H1 (cell line): Measurements from ENCODE around the gene NACA. TPM values are rescaled to one million over a fixed set of nuclear protein-coding genes. Genes with fewer than 3 reads are reported as not detected.

ENCODE experiments used
- CTCF ChIA-PET: fragments of 300-600 bp; sonication (Branson Sonifier 250); formaldehyde crosslinking; loops from one replicate; lab custom pipeline; 2021; ENCODE audit not compliant: partially characterized antibody; lab: Charles Lee
- POLR2A ChIA-PET: fragments of 300-600 bp; sonication (Branson Sonifier 250); formaldehyde crosslinking; loops from one replicate; lab custom pipeline; 2021; ENCODE audit warnings: inconsistent platforms; ENCODE audit not compliant: partially characterized antibody; lab: Charles Lee
- DNase-seq, 2 experiments: peaks; one replicate each; pipeline versions ENCODE4 v3.0.0 to v3.0.0-alpha.2; 2010 to 2022; ENCODE audit warnings: low spot score in 2 of 2, low read depth in 1 of 2, mixed read lengths in 1 of 2
- FAIRE-seq: peaks from 2 replicates; lab custom pipeline; 2011; peaks lifted over from hg19 to GRCh38; lab: Jason Lieb, UNC
- H2AFZ ChIP-seq: 2 replicates; pipeline ENCODE4 v1.8.1; 2012; ENCODE audit warnings: low read length, inconsistent platforms
- H2AK5ac ChIP-seq: 2 replicates; pipeline ENCODE4 v1.6.1; 2013; ENCODE audit warnings: low read depth, low read length
- H2BK120ac ChIP-seq: replicated peaks from 2 replicates; pipeline ENCODE3; 2013; ENCODE audit warnings: low read depth, low read length, inconsistent platforms
- H2BK12ac ChIP-seq: 2 replicates; pipeline ENCODE4 v1.6.1; 2013; ENCODE audit warnings: low read depth, low read length
- H2BK15ac ChIP-seq: 2 replicates; pipeline ENCODE4 v1.6.1; 2013; ENCODE audit warnings: low read length
- H2BK20ac ChIP-seq: 2 replicates; pipeline ENCODE4 v1.6.1; 2013; ENCODE audit warnings: low read length
- H2BK5ac ChIP-seq: 2 replicates; pipeline ENCODE4 v1.6.1; 2013; ENCODE audit warnings: low read depth, low read length
- H3K14ac ChIP-seq: 2 replicates; pipeline ENCODE4 v1.6.1; 2013; ENCODE audit warnings: inconsistent platforms; ENCODE audit not compliant: insufficient read length
- H3K18ac ChIP-seq: 2 replicates; pipeline ENCODE4 v1.6.1; 2013; ENCODE audit warnings: low read length; ENCODE audit errors: extremely low read depth
- H3K23ac ChIP-seq: 2 replicates; pipeline ENCODE4 v1.6.1; 2013; ENCODE audit warnings: inconsistent platforms; ENCODE audit not compliant: insufficient read length
- H3K23me2 ChIP-seq: 2 replicates; pipeline ENCODE4 v1.6.1; 2013; ENCODE audit warnings: low read depth, low read length
- H3K27ac ChIP-seq: 2 replicates; pipeline ENCODE4 v1.6.1; 2011; ENCODE audit warnings: low read depth, low read length, inconsistent platforms
- H3K27me3 ChIP-seq, 4 experiments: replicated peaks in 1 of 4; 1 replicate in 1 of 4; 2 replicates in 3 of 4; pipeline versions ENCODE4 v1.6.1 to v1.8.1; 2011 to 2013; ENCODE audit warnings: low read length in 3 of 4, mild to moderate bottlenecking in 3 of 4, inconsistent platforms in 2 of 4, mixed read lengths in 2 of 4, moderate library complexity in 1 of 4; ENCODE audit not compliant: control insufficient read depth in 3 of 4, insufficient read depth in 3 of 4; ENCODE audit errors: extremely low read depth in 1 of 4
- H3K36me3 ChIP-seq, 4 experiments: 2 replicates each; pipeline versions ENCODE4 v1.6.1 to v1.8.1; 2011 to 2013; ENCODE audit warnings: mild to moderate bottlenecking in 4 of 4, low read length in 3 of 4, moderate library complexity in 2 of 4, control low read depth in 1 of 4, inconsistent platforms in 1 of 4; ENCODE audit not compliant: insufficient read depth in 4 of 4, control insufficient read depth in 2 of 4
- H3K4ac ChIP-seq: replicated peaks from 2 replicates; pipeline ENCODE3; 2013; ENCODE audit warnings: low read length, low read depth, mixed read lengths, inconsistent platforms; ENCODE audit not compliant: insufficient read length
- H3K4me1 ChIP-seq, 4 experiments: replicated peaks in 1 of 4; 1 replicate in 1 of 4; 2 replicates in 3 of 4; pipeline versions ENCODE4 v1.6.1 to v1.8.1; 2011 to 2013; ENCODE audit warnings: low read length in 3 of 4, inconsistent platforms in 2 of 4, mixed read lengths in 1 of 4; ENCODE audit not compliant: insufficient read depth in 4 of 4, control insufficient read depth in 3 of 4
- H3K4me2 ChIP-seq, 2 experiments: 2 replicates each; pipeline versions ENCODE4 v1.6.1 to v1.8.1; 2011 to 2013; ENCODE audit warnings: low read depth in 2 of 2, low read length in 2 of 2, control low read depth in 1 of 2, inconsistent platforms in 1 of 2, mild to moderate bottlenecking in 1 of 2; ENCODE audit not compliant: insufficient read depth in 1 of 2
- H3K4me3 ChIP-seq, 4 experiments: fragments of 200-600, 300-600 bp in 1 of 4; sonication (generic), shearing (Covaris generic), sonication (Bioruptor Twin) in 1 of 4; 2 replicates each; pipeline versions ENCODE4 v1.5.1 to v1.8.1; 2011 to 2016; ENCODE audit warnings: low read length in 4 of 4, low read depth in 3 of 4, control low read depth in 2 of 4, inconsistent platforms in 2 of 4, mild to moderate bottlenecking in 2 of 4, mixed read lengths in 1 of 4, moderate library complexity in 1 of 4; ENCODE audit not compliant: insufficient read depth in 2 of 4; ENCODE audit errors: extremely low read depth in 1 of 4
- H3K56ac ChIP-seq: replicated peaks from 2 replicates; pipeline ENCODE3; 2013; ENCODE audit warnings: low read depth, mild to moderate bottlenecking, mixed read lengths, low read length, inconsistent platforms; ENCODE audit not compliant: insufficient read length
- H3K79me1 ChIP-seq: 2 replicates; pipeline ENCODE4 v1.6.1; 2013; ENCODE audit warnings: low read depth, low read length, control low read depth
- H3K79me2 ChIP-seq, 2 experiments: 2 replicates each; pipeline versions ENCODE4 v1.6.1 to v1.8.1; 2012 to 2013; ENCODE audit warnings: low read length in 2 of 2, mild to moderate bottlenecking in 2 of 2, inconsistent platforms in 1 of 2; ENCODE audit not compliant: insufficient read depth in 2 of 2, control insufficient read depth in 1 of 2
- H3K9ac ChIP-seq, 4 experiments: replicated peaks in 1 of 4; 1 replicate in 1 of 4; 2 replicates in 3 of 4; pipeline versions ENCODE4 v1.6.1 to v1.8.1; 2011 to 2013; ENCODE audit warnings: low read depth in 3 of 4, low read length in 3 of 4, control low read depth in 2 of 4, mild to moderate bottlenecking in 2 of 4, moderate library complexity in 2 of 4, inconsistent platforms in 1 of 4; ENCODE audit errors: extremely low read depth in 1 of 4
- H3K9me3 ChIP-seq, 2 experiments: 2 replicates each; pipeline versions ENCODE4 v1.6.1 to v1.8.1; 2012 to 2013; ENCODE audit warnings: mild to moderate bottlenecking in 2 of 2, moderate library complexity in 2 of 2, control low read depth in 1 of 2, inconsistent platforms in 1 of 2, low read depth in 1 of 2, low read length in 1 of 2, mixed read lengths in 1 of 2; ENCODE audit not compliant: insufficient read depth in 2 of 2
- H4K20me1 ChIP-seq, 2 experiments: replicated peaks in 1 of 2; 2 replicates each; pipeline versions ENCODE3 to v1.8.1; 2011 to 2013; ENCODE audit warnings: inconsistent platforms in 2 of 2, low read length in 2 of 2, mild to moderate bottlenecking in 1 of 2; ENCODE audit not compliant: insufficient read depth in 2 of 2, control insufficient read depth in 1 of 2
- H4K5ac ChIP-seq: 2 replicates; pipeline ENCODE4 v1.6.1; 2013; ENCODE audit warnings: low read length, low read depth, mixed read lengths, inconsistent platforms; ENCODE audit not compliant: insufficient read length
- H4K8ac ChIP-seq: 2 replicates; pipeline ENCODE4 v1.8.0; 2013; ENCODE audit warnings: mild to moderate bottlenecking, moderate library complexity, low read length, inconsistent platforms; ENCODE audit not compliant: insufficient read depth; ENCODE audit errors: extremely low read depth
- H4K91ac ChIP-seq: replicated peaks from 2 replicates; pipeline ENCODE3; 2013; ENCODE audit warnings: low read length, mixed read lengths, inconsistent platforms; ENCODE audit not compliant: insufficient read length
- CBX8 ChIP-seq: fragments of 300-800, 300-1000 bp; sonication (generic); IDR thresholded peaks from 2 replicates; pipeline ENCODE4 v1.7.1; 2016; ENCODE audit warnings: low read depth, low read length, borderline replicate concordance
- CREB1 ChIP-seq: IDR thresholded peaks from 2 replicates; pipeline ENCODE4 v1.6.1; 2012; ENCODE audit warnings: inconsistent platforms
- MAX ChIP-seq: IDR thresholded peaks from 2 replicates; pipeline ENCODE4 v1.6.1; 2012; ENCODE audit warnings: inconsistent platforms
- POLR2AphosphoS5 ChIP-seq: IDR thresholded peaks from 2 replicates; pipeline ENCODE4 v1.6.1; 2011; ENCODE audit warnings: low read depth, low read length
- SIX5 ChIP-seq: IDR thresholded peaks from 2 replicates; pipeline ENCODE4 v1.6.1; 2011; ENCODE audit warnings: mild to moderate bottlenecking, low read depth, low read length
- SP2 ChIP-seq: IDR thresholded peaks from 2 replicates; pipeline ENCODE4 v1.6.1; 2012; ENCODE audit warnings: mild to moderate bottlenecking, low read length, inconsistent platforms
- USF2 ChIP-seq: IDR thresholded peaks from 2 replicates; pipeline ENCODE4 v1.6.1; 2011; ENCODE audit warnings: low read length, improper control_type of control experiment
- WGBS, 2 experiments: shearing (Covaris generic) in 1 of 2; methylation state at CpG; one replicate each; pipeline versions ENCODE4 v1.1.6 to v1.1.7; 2013 to 2015; ENCODE audit warnings: low lambda C conversion rate in 2 of 2, mixed read lengths in 2 of 2, inconsistent platforms in 1 of 2, low coverage in 1 of 2, missing lambda C conversion rate in 1 of 2; ENCODE audit not compliant: insufficient replicate concordance in 2 of 2, insufficient coverage in 1 of 2, insufficient read length in 1 of 2; ENCODE audit errors: extremely low coverage in 1 of 2, missing lambda C conversion rate in 1 of 2; 5-methylcytosine and 5-hydroxymethylcytosine counted together
- polyA plus RNA-seq, 7 experiments: library from polyadenylated mRNA; depleted of rRNA in 3 of 7; stranded (reverse) in 5 of 7; unstranded in 2 of 7; fragments of >200 nt in 5 of 7; fragments of 200-250 nt in 2 of 7; gene quantifications; 1 replicate in 5 of 7; 2 replicates in 1 of 7; 4 replicates in 1 of 7; pipeline versions ENCODE4 v1.2.1 to v1.2.3, GENCODE V29; 2011 to 2013; ENCODE audit warnings: missing spikeins in 2 of 7, mixed read lengths in 2 of 7
- total RNA-seq: library from RNA; stranded (reverse); fragmentation: NEBNext Ultra II Directional; extraction: Animal tissue kit (Norgen Biotek cat#: 25700); gene quantifications from 2 replicates; pipeline ENCODE4 v1.2.1, GENCODE V29; 2021

Gene NACA
- total and polyA plus RNA-seq, 2 of the 8 experiments (the other 6 are each of a cell fraction or from before 2014, with no cell fraction given), result 511 to 1,063 TPM

- Histone ChIP-seq H3K23ac (no peak overlapping the region), H4K20me1 (no peaks in the 10 kb centered on the region), H3K4me2 (no peak overlapping the region), H3K23me2 (no peaks in the 10 kb centered on the region), H2BK15ac (no peak overlapping the region), H3K36me3 (no peaks in the 10 kb centered on the region), H3K14ac (no peak overlapping the region), H2BK120ac (no peak overlapping the region), H3K4ac (no peak overlapping the region), H3K56ac (no peak overlapping the region), H4K5ac (no peak overlapping the region), H3K4me1 (peaks cover 0 to 3% (median 0%) of the 10 kb centered on the region in 4 experiments; a peak in 2 of 7 replicates), H4K8ac (no peak overlapping the region), H3K9ac (no peak overlapping the region), H3K18ac (no peak overlapping the region), H3K27ac (no peak overlapping the region), H3K27me3 (no peaks in the 10 kb centered on the region), H4K91ac (no peak overlapping the region), H3K79me1 (no peaks in the 10 kb centered on the region), H3K79me2 (no peaks in the 10 kb centered on the region), H2BK5ac (no peak overlapping the region), H2AFZ (no peak overlapping the region), H3K4me3 (no peak overlapping the region), H3K9me3 (peaks cover 0 to 5% of the 10 kb centered on the region in 2 experiments; a peak in 2 of 4 replicates), H2BK12ac (no peak overlapping the region), H2BK20ac (no peak overlapping the region), H2AK5ac (no peak overlapping the region)
- FAIRE-seq (no peak), DNase-seq (no peak)
- POLR2A ChIA-PET, result interaction anchor here (2.4 kb wide), 1 partner anchor 85 kb away, joined by 6 read pairs; the partner anchor contains the start of gene PTGES3
- 87% methylated on average over 4 of the region's 5 CpGs; no CpG with 5 or more reads in 1 of the 2 experiments for WGBS, 2 experiments
- TF ChIP-seq USF2 (no peak), SP2 (no peak), MAX (no peak), CREB1 (no peak), SIX5 (no peak), CBX8 (no peak), POLR2AphosphoS5 (no peak)
- CTCF ChIA-PET, result no interaction called here
These were observed 47.5 kb upstream of the NACA start for GRCh38 chr12:56772625-56773024.
